Subcutaneous adipose tissue (tissue), 4 donors: Measurements from ENCODE around the gene LBP. TPM values are rescaled to one million over a fixed set of nuclear protein-coding genes. Genes with fewer than 3 reads are reported as not detected.

Experiments
- CTCF ChIP-seq: fragments of 450-650 bp; IDR thresholded peaks from one replicate; pipeline ENCODE4 v1.5.1; 2016; ENCODE audit warnings: low read depth, mild to moderate bottlenecking, control low read depth, antibody characterized with exemption, moderate library complexity
- total RNA-seq, 4 donors: library from RNA; depleted of rRNA; stranded (reverse); fragments of >200 nt; gene quantifications; one replicate each; pipeline ENCODE4 v1.1.0, GENCODE V29; 2016

LBP gene
- total RNA-seq, 4 donors from 2014 or later, result 2.6 to 34.4 (median 15.3) TPM

GRCh38 chr20:38363004-38363747 lies 16.9 kb downstream of the LBP start:
- no peak for TF ChIP-seq CTCF

GRCh38 chr20:38369389-38369788 lies 23.1 kb downstream of the LBP start:
- TF ChIP-seq CTCF, result no peak

GRCh38 chr20:38372806-38373205 lies 26.5 kb downstream of the LBP start:
- no peak for TF ChIP-seq CTCF

- TF ChIP-seq CTCF, result no peak
Observed at GRCh38 chr20:38373231-38373867, 27.1 kb downstream of the LBP start.

GRCh38 chr20:38373898-38374297 lies 27.6 kb downstream of the LBP start:
- TF ChIP-seq CTCF, result no peak

GRCh38 chr20:38377039-38377685 lies 30.9 kb downstream of the LBP start:
- no peak for TF ChIP-seq CTCF

- no peak for TF ChIP-seq CTCF
Observed at GRCh38 chr20:38383147-38383546, 36.9 kb downstream of the LBP start.
